H7 (cell line): ENCODE measurements around the gene COMTD1. TPM values are rescaled to one million over a fixed set of nuclear protein-coding genes. Genes with fewer than 3 reads are reported as not detected.
A peak's percentile ranks its signal among the peaks of the same experiment; 100 is the strongest.
"Not testable (repeated sequence)": the region's sequence is repeated elsewhere in the genome, so short reads cannot be mapped to it uniquely, and the experiment has no call there.

Experiments
- DNase-seq: peaks from one replicate; pipeline ENCODE4 v3.0.0; 2012
- H3K27me3 ChIP-seq: 2 replicates; pipeline ENCODE4 v1.6.0; 2011; ENCODE audit warnings: mild to moderate bottlenecking, low read length; ENCODE audit not compliant: control insufficient read depth, insufficient read depth
- H3K36me3 ChIP-seq: replicated peaks from 2 replicates; pipeline ENCODE4 v1.5.1; 2011; ENCODE audit warnings: low read length; ENCODE audit not compliant: control insufficient read depth, insufficient read depth
- H3K4me3 ChIP-seq: 2 replicates; pipeline ENCODE4 v1.5.1; 2011; ENCODE audit warnings: low read depth, mild to moderate bottlenecking, control low read depth, low read length, moderate library complexity; ENCODE audit not compliant: insufficient read depth
- total RNA-seq: library from RNA; depleted of rRNA; stranded (reverse); fragments of >200 nt; shearing (Covaris generic); gene quantifications from 2 replicates; pipeline ENCODE4 v1.2.3, GENCODE V29; 2014

The COMTD1 gene
- total RNA-seq, 1 experiment from 2014 or later, result 36.6 TPM

DNA sequence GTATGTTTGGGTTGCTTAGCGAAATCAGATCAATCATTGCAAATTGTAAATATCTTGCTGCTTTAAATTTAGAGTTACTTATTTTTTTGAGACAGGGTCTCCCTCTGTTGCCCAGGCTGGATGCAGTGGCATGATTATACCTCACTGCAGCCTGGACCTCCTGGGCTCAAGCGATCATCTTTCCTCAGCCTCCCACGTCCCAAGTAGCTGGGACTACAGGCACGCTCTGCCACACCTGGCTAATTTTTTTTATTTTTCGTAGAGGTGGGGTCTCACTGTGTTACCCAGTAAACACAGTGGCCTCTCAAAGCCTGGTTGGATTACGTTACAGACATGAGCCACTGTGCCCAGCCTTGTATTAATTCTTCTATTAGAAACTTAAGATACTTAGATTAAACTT lies 23.4 kb downstream of the COMTD1 start:
- no peak overlapping the region for H3K4me3 ChIP-seq
- no peak for DNase-seq
- peaks cover 27% of the 10 kb centered on the region for H3K36me3 ChIP-seq
- no peaks in the 10 kb centered on the region for H3K27me3 ChIP-seq

DNA sequence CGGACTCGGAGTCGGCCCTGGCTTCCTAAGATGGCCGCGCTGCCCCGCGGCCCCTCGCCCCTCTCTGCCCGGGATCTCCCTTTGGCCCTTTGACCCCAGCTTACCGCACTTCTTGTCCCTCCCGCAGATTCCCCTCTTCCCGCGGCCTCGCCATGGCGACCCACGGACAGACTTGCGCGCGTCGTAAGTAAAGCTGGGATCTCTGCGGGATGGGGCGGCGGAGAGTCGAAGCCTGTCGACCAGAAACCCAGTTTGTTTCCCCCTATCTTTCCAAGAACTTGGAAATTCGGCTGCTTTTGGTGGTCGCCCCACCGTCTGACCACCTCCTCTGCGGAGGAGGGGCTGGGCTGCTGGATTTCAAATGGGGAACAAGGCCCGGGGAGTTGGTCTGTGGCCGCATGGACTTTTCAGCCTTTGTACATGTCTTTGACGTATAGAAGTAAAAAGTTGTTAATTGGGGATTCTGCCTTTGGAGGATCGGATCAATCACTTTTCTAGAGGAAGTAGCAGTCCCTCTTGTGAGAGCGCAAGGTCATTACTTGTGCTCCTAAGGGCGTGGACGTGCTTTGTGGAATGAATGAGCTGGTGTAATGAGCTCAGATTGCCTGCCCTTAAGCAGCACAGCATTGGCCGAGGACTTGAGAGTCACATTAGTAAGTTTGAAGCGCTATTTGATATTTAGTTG lies 24.6 kb downstream of the COMTD1 start:
- Histone ChIP-seq H3K36me3 (peaks cover 17% of the 10 kb centered on the region), H3K4me3 (peak overlapping the region; percentile 94), H3K27me3 (no peaks in the 10 kb centered on the region)
- no peak for DNase-seq

DNA sequence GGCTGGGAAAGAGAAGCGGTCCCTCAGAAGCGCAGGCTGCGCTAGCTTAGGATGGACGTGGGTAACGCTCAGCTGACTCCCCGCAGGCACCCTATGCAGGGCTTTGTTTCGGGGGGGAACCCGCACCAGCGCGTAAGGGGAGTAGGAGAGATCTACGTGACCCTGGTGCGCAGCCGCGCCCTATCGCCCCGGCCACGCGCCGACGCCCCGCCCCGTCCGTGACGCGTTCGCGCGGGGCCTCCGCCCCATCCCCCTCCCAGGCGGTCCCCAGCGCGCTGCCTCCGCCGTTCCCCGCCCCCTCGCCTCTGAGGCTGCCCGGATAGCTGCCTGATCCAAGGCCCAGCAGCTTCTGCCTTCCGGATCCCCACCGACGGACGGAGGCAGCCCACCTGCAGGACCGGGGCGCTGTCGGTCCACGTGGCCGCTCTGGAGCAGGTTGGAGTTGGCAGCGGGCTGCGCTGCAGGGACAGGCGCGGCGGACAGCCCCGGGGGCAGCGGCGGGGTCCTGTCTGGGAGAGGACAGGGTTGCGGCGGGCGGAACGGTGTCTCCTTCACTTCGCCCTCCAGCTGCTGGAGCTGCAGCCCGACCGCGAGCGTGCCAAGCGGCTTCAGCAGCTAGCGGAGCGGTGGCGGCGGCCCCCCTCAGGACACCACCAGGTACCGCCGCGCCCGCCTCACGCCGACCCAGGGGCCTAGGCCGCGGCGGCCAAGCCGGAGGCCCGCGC lies 25.3 kb downstream of the COMTD1 start, which contains the start of gene VDAC2:
Gene VDAC2, plus strand, starts transcription at position 515 of the 725 bp plus-strand sequence. CDS start 363 bp downstream, outside the sequence.
- peak; percentile 96 for DNase-seq
- H3K27me3 ChIP-seq, result no peaks in the 10 kb centered on the region

DNA sequence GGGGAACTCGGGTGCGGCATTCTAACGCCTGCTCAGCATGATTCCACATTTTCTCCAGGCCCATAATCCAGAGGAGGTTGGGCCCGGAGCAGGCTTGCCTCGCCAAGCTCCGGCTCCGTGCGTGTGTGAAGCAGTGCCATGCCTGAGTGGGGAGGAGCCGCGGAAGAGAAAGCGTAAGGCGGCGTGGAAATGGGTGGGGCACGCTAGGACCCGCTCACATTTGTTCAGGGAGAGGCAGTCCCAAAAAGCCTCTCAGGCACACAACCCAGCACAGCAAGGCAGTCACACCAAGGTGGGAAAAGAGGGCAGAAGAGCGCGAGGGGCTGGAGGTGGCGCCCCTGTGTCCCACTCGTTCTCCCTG lies 25.9 kb downstream of the COMTD1 start:
- no peak for DNase-seq
- H3K27me3 ChIP-seq, result no peaks in the 10 kb centered on the region
- H3K4me3 ChIP-seq, result peak overlapping the region; percentile 94
- H3K36me3 ChIP-seq, result peaks cover 13% of the 10 kb centered on the region

More for the DNA sequence above, 25.3 kb downstream of the COMTD1 start, which contains the start of gene VDAC2:
- H3K4me3 ChIP-seq, result peak within 1 kb of the TSS; percentile 94
- peaks cover 13% of the 10 kb centered on the region for H3K36me3 ChIP-seq

DNA sequence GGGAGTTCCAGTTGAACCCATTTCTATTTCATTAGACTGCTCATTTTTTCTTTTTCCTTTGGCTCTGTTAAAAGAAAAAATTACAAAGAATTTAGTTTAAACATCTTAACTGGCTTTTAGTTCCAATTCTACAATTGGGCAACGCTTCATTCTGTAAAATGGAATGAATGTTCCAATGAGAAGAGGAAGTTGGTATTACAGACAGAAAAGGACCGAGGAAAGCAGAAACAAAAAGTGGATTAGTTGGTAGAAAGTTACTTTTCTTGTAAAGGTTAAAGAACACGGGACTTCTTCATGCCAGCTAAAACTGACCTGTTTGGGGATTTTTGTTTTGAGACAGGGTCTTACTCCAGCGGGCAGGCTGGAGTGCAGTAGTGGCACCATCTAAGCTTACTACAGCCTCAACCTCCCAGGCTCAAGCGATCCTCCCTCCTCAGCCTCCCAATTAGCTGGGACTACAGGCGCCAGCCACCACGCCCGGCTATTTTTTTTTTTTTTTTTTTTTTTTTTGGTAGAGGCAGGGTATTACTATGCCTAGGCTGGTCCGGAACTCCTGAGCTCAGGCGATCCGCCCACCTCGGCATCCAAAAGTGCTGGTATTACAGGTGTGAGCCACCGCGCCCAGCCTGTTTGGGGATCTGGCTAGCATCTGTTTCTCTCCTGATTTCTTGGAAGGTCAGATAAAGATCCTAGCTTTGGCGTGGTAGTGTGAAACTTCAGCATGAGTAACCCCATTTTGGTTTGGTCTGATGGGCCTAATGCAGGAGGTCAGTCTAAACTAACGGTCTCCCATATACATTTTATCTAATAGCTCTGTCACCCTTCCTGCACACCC lies 26.5 kb downstream of the COMTD1 start:
- no peaks in the 10 kb centered on the region for H3K27me3 ChIP-seq
- peak overlapping the region; percentile 94; the same call in 1 of the 2 replicates for H3K4me3 ChIP-seq
- DNase-seq, result no peak
- H3K36me3 ChIP-seq, result peaks cover 9% of the 10 kb centered on the region

DNA sequence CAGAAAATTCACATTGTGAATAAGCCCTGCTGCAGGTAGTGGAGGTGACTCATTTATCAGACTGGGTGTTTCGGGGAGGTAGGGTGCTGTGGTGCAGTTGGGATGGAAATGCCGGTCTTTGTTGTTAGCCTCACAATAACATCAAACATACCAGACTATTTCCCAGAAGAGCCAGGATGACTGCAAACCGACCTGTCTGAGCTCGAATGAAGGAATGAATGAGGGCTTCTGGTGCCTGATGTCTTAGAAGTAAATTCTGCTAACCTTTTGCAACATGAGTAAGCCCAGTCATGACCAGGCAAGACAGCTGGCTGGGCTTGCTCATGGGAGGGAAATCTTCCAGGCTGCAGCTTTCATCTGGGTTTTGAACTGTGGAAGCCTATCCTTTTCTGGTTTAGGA lies 27.6 kb downstream of the COMTD1 start:
- DNase-seq, result no peak
- Histone ChIP-seq H3K36me3 (peaks cover 7% of the 10 kb centered on the region), H3K27me3 (no peaks in the 10 kb centered on the region), H3K4me3 (no peak overlapping the region)

DNA sequence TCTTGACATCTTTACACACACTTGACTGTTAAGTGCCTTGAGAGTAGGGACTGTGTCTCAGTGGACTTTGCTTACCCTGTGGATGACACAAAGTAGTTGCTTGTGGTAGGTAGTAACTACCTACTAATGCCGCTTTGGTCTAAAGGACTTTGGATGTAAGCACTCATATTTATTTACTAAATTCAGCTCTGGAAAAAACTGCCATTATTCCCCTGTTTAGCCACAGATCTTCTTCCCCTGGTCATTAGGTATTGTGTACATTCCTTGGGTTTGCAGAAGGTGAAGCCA lies 28.0 kb downstream of the COMTD1 start:
- DNase-seq, result no peak
- Histone ChIP-seq H3K36me3 (peaks cover 4% of the 10 kb centered on the region; the same call in 1 of the 2 replicates), H3K27me3 (no peaks in the 10 kb centered on the region), H3K4me3 (no peak overlapping the region)

DNA sequence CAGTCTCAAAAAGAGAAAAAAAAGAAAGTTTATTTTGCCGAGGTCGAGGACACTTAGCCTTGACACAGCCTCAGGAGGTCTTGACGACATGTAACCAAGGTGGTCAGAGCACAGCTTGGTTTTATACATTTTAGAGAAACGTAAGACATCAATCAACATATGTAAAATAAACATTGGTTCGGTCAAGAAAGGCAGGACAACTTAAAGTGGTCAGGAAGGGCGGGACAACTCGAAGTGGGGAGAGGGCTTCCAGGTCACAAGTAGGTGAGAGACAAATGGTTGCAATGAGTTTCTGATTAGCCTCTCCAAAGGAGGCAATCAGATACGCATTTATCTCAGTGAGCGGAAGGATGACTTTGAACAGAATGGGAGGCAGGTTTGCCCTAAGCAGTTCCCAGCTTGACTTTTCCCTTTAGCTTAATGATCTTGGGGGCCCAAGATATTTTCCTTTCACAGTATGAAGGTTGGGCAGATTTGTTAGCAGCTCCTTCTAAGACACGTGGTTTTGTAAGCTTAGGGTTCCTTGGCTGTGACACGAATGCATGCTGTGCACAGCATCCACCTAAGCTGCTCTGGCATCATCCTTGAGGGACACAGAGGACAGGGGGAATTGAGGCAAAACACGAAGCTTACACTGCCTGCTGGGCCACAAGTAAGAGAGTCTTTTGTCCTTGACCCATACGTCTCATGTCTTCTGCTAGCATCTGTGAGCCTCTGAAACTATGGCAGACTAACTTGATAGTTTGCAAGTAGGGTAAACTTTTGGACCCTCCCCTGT lies 28.5 kb downstream of the COMTD1 start:
- DNase-seq, result no peak
- no peak overlapping the region for H3K4me3 ChIP-seq
- no peaks in the 10 kb centered on the region for H3K27me3 ChIP-seq
- H3K36me3 ChIP-seq, result 0 out of 2 replicates have a peak, but pooled peaks cover 2% of the 10 kb centered on the region

DNA sequence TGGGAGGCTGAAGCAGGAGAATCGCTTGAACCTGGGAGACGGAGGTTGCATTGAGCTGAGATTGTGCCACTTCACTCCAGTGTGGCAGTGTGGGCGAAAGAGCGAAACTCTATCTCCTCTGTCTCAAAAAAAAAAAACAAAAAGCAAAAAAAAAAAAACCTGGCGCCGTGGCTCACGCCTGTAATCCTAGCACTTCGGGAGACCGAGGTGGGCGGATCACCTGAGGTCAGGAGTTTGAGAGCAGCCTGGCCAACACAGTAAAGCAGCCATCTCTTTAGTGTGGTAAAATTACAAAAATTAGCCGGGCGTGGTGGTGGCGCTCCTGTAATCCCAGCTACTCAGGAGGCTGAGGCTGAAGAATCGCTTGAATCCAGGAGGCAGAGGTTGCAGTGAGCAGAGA lies 29.1 kb downstream of the COMTD1 start:
- H3K4me3 ChIP-seq, H3K36me3 ChIP-seq, H3K27me3 ChIP-seq, DNase-seq: not testable (repeated sequence)

DNA sequence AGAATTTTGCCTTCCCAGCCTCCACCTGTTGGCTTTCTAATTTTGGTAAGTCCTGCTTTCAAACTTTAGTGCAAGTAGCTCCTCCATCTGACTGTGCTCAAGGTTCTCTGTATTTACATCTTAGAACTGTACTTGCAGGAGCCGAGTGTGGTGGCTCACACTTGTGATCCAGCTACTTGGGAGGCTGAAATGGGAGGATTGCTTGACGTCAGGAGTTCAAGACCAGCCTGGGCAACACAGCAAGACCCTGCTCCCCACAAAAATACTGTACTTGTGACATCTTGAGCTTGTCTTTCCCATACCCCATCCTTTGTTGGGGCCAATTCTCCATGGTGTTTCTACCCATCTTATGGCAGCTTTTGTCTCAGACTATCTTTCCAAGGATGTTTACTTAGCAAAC lies 29.8 kb downstream of the COMTD1 start:
- no peaks in the 10 kb centered on the region for H3K27me3 ChIP-seq
- no peaks in the 10 kb centered on the region for H3K36me3 ChIP-seq
- H3K4me3 ChIP-seq, result no peak overlapping the region
- DNase-seq, result no peak

DNA sequence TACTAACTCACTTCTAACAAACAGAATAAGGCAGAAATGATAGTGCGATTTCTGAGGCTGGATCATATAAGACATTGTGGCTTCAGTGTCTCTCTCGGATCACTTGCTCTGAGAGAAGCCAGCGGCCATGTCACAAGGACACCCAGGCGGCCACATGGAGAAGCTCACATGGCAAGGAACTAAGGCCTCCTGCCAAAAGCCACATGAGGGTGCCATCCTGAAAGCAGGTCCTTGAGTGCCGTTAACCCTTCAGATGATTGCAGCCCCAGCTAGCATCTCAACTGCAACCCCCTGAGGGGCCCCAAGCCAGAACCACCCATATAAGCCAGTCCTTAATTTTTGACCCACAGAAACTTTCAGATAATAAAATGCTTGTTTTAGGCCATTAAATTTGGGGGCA lies 32.0 kb downstream of the COMTD1 start:
- Histone ChIP-seq H3K36me3 (no peaks in the 10 kb centered on the region), H3K4me3 (no peak overlapping the region), H3K27me3 (no peaks in the 10 kb centered on the region)
- no peak for DNase-seq

DNA sequence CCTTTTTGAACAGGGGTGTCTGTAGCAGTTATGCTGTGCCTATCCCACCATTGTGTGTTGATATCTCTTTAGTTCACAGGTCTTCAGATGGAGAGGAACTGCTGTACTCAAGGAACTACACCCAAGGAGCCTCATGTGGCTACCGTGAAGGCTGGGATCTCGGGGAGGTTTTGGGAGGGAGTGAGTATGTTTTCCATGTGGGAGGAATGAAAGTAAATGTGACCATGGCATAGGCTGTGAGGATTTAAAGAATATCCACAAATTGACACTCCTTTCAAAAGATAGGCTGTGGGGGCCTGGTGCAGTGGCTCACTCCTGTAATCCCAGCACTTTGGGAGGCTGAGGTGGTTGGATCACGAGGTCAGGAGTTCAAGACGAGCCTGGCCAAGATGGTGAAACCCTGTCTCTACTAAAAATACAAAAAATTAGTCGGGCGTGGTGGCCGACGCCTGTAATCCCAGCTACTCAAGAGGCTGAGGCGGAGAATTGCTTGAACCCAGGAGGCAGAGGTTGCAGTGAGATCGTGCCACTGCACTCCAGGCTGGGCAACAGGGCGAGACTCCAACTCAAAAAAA lies 32.6 kb downstream of the COMTD1 start:
- not testable (repeated sequence) for H3K4me3 ChIP-seq, H3K36me3 ChIP-seq, H3K27me3 ChIP-seq, DNase-seq

DNA sequence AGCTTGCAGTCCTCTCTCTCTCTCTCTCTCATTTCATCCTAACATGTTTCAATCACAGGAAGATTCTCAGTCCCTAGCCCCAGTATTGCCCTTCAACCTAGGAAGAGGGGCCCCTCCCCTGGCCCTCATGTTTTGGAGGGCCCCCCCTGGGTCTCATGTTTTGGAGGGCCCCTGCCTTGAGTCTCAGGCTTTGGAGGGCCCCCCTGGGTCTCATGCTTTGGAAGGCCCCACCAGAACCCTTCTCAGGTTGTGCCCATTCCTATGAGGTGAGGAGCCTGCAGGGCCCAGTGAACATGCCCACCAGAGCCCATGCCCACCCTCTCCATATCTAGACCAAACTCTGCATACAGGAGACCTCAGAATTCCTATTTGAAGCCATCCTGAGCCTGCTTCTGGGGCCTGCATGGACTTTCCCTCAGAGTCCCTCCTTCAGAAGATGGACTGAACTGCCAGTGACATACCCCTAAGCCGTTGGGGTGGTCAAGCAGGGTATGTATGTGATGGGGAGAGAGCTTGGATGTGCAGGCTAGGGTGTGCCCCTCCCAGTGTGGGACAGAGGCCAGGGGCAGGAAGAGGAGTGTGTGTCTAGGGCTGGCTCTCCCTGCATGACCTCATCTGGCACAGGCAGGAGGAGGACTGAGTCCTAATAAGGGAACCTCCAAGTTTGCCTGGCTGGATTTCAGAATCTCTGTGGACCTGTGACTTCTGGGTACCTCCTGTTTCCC lies 33.3 kb downstream of the COMTD1 start:
- DNase-seq, result no peak
- H3K27me3 ChIP-seq, result no peaks in the 10 kb centered on the region
- H3K4me3 ChIP-seq, result no peak overlapping the region
- no peaks in the 10 kb centered on the region for H3K36me3 ChIP-seq
